Stimulated activated CD4-positive, alpha-beta T cell treated with anti-CD3 and anti-CD28 coated beads, TNF-alpha, amount 100 ng/mL, for 24 hours (primary cell): Measurements from ENCODE around the gene SKIC3.

Experiments used
- DNase-seq, 3 experiments: peaks; one replicate each; pipeline ENCODE4 v3.0.0-alpha.2; 2020; ENCODE audit warnings: low read depth in 3 of 3

Gene SKIC3

DNA sequence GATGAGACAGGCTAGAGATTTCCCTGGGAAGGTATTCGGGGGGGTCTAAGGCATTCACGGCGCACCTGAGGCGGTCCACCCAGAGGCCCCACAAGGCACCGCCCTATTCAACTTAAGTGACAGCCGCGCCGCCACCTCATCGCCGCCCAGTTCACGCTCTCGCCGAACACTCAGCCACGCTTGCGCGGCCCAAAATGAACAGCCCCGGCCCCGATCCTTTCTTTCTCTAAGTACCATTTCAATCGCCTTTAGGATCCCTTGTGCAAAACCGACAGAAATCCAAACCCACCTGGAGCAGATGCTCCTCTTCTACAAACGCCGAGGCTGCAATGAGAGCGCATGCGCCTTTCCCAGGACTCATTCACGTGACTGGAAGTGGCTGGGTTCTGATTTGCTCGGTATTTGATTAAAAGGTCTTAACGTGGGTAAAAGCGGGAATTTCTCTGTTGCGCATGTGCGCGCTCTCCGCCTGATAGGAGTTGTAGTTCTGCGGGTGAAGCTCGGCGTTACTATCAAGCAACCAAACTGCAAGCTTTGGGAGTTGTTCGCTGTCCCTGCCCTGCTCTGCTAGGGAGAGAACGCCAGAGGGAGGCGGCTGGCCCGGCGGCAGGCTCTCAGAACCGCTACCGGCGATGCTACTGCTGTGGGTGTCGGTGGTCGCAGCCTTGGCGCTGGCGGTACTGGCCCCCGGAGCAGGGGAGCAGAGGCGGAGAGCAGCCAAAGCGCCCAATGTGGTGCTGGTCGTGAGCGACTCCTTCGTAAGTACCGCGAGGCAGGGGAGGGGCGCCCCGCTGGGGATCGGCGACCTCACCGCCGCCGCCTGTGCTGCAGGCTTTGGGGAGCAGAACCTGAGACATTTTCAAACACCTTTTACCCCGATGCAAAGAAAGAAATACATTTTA lies at the start of gene SKIC3, which contains the start of gene ARSK:
TSS of gene SKIC3 (minus strand) at position 331 of the 902 bp plus-strand sequence. CDS start 7,827 bp downstream, outside the sequence.
TSS of gene ARSK (plus strand) at position 455 of the 902 bp plus-strand sequence. CDS start at position 633, 178 bp downstream.
- peak; percentile 80 to 88 (median 85) for DNase-seq

GRCh38 chr5:95600557-95600956 lies 45.8 kb upstream of the SKIC3 start:
- no peak for DNase-seq

DNA sequence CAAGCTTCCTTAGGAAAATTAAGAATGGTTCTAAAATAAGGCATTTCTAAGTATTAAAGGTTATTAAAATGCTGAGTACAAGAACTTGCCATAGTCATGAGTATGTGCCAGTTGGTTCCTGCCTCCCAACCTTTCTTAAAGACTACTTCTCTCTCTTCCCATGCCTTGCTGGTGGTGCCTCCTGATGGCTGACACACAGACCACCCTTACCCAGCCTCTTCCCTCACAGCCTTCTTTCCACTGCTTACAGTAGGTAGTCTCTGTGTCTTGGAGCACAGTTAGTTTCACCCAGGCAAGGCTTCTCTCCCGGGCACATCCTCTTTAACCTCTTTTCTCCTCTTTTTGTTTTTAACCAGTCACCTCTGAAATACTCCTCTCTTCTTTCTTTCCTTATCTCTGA lies 44.5 kb upstream of the SKIC3 start:
- DNase-seq: no peak

- no peak for DNase-seq
These were observed 40.6 kb upstream of the SKIC3 start for GRCh38 chr5:95595289-95595931.

DNA sequence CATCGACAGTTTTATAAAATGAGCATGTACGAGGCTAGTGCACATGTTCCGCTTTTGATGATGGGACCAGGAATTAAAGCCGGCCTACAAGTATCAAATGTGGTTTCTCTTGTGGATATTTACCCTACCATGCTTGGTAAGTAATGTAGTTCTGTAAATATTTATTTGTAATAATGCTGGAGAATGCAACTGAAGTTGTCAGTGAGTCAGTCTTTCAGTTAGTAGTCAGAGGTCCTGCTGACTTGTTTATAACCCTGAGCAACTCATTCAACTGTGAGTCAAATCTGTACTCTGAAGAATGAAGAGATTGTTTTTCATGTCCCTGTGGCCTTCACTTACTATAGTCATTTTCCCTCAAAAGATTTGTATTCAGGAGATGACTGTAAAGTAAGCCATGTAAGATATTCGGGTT lies 36.7 kb upstream of the SKIC3 start:
- no peak for DNase-seq

GRCh38 chr5:95590880-95591279 lies 36.1 kb upstream of the SKIC3 start:
- no peak for DNase-seq

GRCh38 chr5:95583992-95584391 lies 29.2 kb upstream of the SKIC3 start:
- no peak for DNase-seq

DNA sequence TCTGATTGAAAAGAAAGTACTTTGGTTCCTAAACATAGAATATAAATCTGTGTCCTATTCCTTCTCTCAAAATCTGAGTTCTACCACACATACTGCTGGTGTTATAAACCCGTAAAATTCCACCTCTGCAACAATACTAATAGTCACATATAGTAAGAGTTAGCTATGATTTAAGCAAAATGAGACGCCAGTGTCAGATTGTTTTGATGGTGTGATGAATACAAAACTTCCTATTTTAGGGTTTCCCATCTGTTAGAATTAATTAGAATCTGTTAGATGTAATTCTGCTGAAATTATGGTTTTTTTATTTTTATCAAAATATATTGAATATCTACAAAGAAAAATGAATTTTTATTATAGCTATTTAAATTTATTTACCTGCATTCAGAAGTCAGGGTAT lies 26.8 kb upstream of the SKIC3 start:
- no peak for DNase-seq

DNA sequence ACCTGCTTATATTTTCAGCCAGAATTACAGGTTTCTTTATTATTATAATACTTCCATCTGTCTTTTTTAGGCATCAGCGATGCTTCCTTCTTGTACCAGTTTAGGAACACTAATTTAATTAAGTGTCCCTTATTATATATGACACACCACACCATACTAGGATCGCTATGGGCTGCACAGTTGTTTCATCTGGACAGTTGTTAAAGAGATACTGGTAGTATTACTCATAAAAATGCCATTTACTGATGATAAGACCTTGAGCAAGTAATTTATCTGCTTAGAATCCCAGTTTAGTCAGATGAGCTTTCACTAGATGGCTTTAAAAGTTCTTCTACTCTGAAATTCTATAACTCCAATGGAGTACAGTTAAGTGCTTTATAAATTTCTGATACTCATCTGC lies 17.2 kb upstream of the SKIC3 start:
- DNase-seq: no peak

DNA sequence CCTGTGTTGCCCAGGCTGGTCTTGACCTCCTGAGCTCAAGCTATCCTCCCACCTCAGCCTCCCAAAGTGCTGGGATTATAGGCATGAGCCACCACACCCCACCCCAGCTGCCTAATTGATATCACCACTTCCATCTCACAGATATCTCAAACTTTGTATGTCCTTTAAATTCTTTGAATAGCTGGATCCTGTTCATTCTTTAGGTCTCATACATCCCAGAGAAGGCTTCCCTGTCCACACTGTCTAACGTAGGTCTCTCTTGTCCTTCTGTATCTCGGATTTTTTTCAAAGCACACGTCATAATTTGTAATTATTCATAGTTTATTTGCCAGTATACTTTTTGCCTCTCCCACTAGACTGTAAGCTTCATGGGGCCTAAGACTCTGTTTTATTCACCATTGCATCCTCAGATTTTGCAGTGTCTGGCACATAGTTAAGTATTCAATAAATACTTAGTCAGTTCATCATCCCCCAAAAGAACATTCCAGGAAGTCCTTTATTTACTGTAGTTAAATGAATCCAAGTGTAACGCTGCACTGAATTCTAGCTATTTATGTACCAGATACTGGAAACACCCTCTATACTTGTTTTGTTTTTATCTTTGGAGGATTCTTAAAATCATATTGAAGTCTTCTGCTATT lies 10.6 kb upstream of the SKIC3 start:
- DNase-seq: no peak

GRCh38 chr5:95564450-95564849 lies 9.7 kb upstream of the SKIC3 start:
- DNase-seq: no peak

DNA sequence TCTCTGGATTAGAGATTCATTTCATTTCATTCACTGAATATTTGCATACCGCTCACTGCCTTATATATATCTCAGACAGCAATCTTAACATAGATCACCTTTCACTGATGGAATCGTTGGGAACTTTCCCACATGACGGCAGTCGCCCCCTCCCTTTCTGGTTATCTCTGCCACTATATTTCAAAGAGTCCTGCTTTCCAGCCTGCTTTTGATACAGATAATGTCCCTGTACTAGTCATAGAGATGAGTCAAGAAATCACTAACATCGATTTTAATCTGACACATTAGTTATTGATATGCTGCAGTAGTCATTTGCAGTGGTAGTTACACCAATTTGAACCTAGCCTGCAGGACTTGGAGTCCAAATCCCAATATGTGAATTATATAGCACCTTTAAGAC lies 8.6 kb upstream of the SKIC3 start:
- DNase-seq: no peak

DNA sequence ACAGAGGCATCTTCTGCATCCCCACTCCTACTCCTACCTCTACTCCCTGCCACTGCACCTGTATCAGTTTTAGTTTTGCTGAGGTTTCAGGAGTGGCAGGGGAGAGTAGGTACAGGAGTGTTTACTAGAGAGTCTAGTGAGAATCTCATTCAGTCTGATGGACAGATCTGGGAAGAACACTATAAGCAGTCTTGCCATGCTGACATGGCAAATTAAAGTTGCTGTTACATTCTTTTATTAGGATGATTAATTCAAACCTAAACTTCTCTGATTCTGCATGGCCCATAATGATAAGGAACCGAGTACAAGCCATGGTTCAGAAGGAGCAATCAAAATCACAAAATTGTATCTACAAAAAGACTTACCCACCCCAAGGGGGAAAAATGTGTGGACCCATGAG lies 7.5 kb upstream of the SKIC3 start:
- no peak for DNase-seq

GRCh38 chr5:95557841-95558240 lies 3.1 kb upstream of the SKIC3 start:
- DNase-seq: no peak

DNA sequence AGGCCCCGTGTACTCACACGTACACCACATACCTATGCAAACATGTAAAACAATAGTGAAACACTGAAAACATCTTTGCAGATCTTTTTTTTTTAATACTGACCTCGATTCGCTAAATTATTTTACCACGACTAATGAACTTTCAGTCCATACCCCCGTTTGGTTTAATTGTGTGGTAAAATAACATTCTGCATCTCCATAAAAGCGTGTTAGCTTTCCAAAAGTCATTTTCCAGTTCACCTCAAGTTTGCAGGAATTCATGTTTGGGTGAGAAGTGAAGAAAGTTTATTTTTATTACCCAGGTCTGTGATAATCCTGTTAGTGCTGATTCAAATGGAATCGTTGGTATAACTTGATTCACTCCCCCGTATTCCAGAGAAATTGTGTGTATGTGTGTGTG lies 776 bp upstream of the SKIC3 start:
- no peak for DNase-seq

DNA sequence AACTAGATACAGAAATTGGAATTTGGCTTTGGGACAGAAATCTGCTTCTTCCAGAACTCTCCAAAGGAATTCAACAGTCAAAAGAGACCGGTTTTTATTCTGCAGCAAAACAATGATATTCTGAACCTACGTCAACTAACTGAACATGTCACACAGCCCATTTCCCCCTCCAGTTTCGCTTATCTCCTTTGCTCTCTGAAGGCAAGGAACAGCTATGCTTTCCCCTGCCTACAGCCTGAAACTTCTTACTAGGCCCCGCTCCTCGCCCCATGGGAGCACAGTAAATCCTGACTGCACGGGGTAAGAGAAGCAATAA lies 488 bp downstream of the SKIC3 start:
- no peak for DNase-seq

- no peak for DNase-seq
These were observed 5.7 kb downstream of the SKIC3 start for GRCh38 chr5:95549030-95549429.

GRCh38 chr5:95543017-95543705 lies 11.6 kb downstream of the SKIC3 start:
- DNase-seq: no peak

DNA sequence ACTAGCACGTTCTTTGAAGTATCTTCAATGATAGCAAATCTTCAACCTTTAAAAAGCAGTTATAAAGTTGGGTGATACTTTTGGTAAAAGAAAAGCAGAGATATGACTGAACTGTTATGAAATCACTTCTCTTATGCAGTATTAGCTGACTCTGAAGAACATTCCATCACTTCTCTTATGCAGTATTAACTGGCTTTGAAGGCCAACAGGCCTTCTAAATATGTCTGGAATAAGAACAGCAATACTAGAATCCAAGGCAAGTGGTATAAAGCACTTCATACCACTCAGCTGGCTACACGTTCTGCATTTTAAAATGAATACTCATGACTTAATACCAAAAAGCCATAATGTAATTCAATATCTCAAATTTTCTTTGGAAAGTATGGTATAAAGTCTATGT lies 17.3 kb downstream of the SKIC3 start:
- DNase-seq: no peak

GRCh38 chr5:95533761-95534160 lies 21.0 kb downstream of the SKIC3 start:
- DNase-seq: no peak

- no peak for DNase-seq
These were observed 21.7 kb downstream of the SKIC3 start for GRCh38 chr5:95533106-95533505.

- DNase-seq: no peak
These were observed 22.4 kb downstream of the SKIC3 start for GRCh38 chr5:95532415-95532814.
